ENCODE measurements around the gene PNKP.

- TF ChIP-seq, protein P1, sequence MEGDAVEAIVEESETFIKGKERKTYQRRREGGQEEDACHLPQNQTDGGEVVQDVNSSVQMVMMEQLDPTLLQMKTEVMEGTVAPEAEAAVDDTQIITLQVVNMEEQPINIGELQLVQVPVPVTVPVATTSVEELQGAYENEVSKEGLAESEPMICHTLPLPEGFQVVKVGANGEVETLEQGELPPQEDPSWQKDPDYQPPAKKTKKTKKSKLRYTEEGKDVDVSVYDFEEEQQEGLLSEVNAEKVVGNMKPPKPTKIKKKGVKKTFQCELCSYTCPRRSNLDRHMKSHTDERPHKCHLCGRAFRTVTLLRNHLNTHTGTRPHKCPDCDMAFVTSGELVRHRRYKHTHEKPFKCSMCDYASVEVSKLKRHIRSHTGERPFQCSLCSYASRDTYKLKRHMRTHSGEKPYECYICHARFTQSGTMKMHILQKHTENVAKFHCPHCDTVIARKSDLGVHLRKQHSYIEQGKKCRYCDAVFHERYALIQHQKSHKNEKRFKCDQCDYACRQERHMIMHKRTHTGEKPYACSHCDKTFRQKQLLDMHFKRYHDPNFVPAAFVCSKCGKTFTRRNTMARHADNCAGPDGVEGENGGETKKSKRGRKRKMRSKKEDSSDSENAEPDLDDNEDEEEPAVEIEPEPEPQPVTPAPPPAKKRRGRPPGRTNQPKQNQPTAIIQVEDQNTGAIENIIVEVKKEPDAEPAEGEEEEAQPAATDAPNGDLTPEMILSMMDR (IDR thresholded peaks at IDR 0.05): no peak
- no peak for TF ChIP-seq POLR2A (IDR thresholded peaks at IDR 0.05)
Observed at GRCh38 chr19:49894011-49894664, 26.8 kb upstream of the PNKP start.
